Testis (tissue), 2 donors: ENCODE results near the gene METTL6.

Experiments used
- CTCF ChIP-seq, 3 experiments: fragments of 450-650 bp in 2 of 3; fragments of 200-600 bp in 1 of 3; sonication (generic) in 1 of 3; IDR thresholded peaks; one replicate each; pipeline ENCODE4 v1.5.1; 2016 to 2019; ENCODE audit warnings: antibody characterized with exemption in 3 of 3, mild to moderate bottlenecking in 2 of 3, moderate library complexity in 1 of 3
- POLR2A ChIP-seq: fragments of 450-650 bp; IDR thresholded peaks from one replicate; pipeline ENCODE4 v1.6.1; 2017; ENCODE audit warnings: antibody characterized with exemption, mild to moderate bottlenecking, moderate library complexity

- TF ChIP-seq CTCF (IDR thresholded peaks at IDR 0.05) (no peak), POLR2A (no peak)
Observed at GRCh38 chr3:15404767-15405166, 22.6 kb downstream of the METTL6 start.
